ENCODE measurements around the gene INPP5A.
"Not testable (repeated sequence)": the region's sequence is repeated elsewhere in the genome, so short reads cannot be mapped to it uniquely, and the experiment has no call there.

INPP5A gene

GRCh38 chr10:132696204-132696603 is 158.6 kb downstream of the INPP5A start:
- no peak for DNase-seq (ENCODE audit: low read depth)

- no peak for DNase-seq (ENCODE audit: low read depth)
Measured at GRCh38 chr10:132696728-132697577, 159.4 kb downstream of the INPP5A start.

GRCh38 chr10:132697578-132698200 is 160.1 kb downstream of the INPP5A start:
- no peak for DNase-seq (ENCODE audit: low read depth)

DNA sequence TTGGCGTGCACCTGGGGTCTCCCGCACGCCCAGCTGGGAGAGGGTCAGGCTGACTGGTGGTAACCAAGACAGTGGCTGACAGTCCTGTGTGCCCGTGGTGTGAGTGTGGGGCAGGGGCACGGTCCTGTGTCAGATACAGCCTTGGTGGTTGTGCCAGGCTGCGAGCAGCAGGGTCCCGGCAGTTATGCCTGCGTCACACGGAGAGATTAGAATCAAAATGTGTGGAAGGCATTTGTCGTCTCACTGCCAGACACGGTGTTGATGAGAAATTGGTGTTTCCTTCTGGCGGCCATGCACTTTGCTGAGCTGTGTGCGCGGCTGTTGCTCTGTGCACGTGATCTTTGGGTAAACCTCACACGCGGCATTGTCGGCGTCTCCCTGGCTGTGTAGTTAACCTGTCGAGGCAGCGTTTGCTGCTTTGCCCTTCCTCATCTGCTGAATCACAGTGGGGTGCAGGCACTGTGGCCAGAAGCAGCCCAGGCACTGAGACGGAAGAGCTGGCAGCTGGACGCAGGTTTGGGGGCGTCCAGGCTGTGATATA is 160.7 kb downstream of the INPP5A start:
- DNase-seq (ENCODE audit: low read depth): no peak

DNA sequence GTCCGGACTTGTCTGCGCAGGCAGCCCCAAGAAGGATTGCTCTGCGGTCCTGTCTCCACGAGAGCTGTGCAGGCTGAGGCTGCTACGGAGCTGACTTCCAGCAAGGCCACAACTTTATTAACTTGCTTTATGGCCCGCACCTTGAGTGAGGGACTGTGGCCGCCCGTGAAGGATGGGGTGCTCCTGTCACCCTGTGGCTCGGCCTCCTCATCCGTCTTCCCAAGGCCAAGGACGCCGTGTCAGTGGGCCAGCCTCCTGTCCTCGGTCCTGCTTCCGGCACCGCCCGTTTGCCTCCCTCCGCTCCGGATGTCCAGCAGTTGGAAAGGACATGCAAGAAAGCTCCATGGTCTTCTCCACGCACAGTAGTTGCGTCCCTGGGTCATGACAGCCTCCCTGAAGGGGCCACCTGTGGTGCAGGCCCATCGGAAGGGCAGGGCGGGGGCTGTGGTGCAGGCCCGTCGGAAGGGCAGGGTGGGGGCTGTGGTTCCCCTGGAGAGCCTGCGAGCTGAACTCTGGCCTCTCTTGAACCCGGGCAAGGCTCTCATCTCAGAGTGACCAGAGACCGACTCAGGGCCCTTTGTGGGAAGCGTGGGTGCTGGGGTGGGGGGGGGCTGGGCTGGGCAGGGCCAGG is 161.3 kb downstream of the INPP5A start:
- DNase-seq (ENCODE audit: low read depth): no peak

DNA sequence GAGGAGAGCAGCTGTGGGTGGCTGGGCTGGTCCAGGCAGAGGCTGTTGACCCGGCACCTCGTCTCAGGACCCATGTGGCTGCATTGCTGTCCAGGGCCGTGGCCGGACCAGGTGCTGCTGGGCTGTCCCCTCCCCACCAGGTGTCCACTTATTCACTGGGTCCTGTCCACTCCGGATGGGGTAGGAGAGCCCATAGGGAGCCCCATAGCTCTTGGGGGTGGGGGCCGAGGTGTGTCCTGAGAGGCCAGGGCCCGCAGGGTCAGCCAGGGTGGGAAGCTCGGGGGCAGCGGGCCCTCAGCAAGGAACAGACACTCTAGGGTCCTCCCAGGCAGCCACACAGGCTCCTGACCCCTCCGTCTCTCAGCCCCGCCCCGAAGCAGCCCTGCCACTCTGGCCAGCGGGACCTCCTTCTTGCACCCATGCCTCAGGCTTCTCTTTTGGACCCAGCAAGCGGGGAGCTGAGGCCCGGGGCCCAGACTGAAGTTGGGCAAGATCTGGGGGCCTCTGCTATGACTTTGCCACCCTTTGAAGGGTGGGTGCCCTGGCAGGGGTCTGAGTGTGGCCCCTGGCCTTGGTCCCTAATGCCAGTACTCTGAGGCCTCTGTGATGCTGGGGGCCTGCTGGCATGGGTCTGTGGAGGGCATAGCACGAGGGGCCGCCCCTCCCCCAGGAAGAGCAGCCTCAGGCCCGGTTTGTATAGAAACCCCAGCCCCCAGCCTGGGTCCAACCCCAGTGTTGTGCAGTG is 162.0 kb downstream of the INPP5A start:
- DNase-seq (ENCODE audit: low read depth): no peak

- peak; percentile 23 for DNase-seq (ENCODE audit: low read depth)
Measured at GRCh38 chr10:132700156-132701098, 162.8 kb downstream of the INPP5A start.

DNA sequence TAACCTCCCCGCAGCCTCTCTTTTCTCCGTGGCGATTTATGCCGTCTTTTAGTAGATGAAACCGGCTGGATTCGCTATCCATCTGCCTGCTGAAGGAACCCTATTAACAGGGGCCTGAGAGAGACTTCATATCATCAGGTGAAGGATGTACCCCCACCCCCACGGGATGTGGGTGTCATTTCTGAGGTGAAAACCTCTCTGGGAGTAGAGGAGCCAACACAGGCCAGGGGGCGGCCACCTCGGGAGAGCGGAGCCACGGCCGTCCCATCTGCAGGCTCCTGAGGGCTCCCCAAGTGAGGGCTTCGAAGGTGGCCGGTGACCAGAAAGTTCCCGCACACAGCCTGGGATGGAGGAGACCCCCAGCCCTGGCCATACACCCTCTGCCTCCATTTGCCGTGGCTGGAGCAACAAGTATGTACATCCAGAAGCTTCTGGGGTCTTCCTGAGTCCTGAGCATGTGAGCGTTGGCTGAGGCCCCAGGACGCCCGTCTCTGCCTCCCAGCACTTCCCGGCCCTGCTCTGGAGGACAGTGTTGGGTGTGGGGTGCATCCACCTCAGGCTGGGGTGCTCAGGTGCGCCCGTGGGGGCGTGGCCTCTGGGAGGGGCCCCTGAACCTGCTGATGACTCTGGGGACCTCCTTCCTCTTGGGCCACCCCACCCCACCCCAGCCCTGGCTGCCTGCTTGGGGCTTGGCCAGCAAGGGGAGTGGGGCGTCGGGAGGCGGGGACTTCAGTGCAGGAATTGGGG is 163.7 kb downstream of the INPP5A start:
- DNase-seq (ENCODE audit: low read depth): no peak

GRCh38 chr10:132701846-132702190 is 164.2 kb downstream of the INPP5A start:
- no peak for DNase-seq (ENCODE audit: low read depth)

DNA sequence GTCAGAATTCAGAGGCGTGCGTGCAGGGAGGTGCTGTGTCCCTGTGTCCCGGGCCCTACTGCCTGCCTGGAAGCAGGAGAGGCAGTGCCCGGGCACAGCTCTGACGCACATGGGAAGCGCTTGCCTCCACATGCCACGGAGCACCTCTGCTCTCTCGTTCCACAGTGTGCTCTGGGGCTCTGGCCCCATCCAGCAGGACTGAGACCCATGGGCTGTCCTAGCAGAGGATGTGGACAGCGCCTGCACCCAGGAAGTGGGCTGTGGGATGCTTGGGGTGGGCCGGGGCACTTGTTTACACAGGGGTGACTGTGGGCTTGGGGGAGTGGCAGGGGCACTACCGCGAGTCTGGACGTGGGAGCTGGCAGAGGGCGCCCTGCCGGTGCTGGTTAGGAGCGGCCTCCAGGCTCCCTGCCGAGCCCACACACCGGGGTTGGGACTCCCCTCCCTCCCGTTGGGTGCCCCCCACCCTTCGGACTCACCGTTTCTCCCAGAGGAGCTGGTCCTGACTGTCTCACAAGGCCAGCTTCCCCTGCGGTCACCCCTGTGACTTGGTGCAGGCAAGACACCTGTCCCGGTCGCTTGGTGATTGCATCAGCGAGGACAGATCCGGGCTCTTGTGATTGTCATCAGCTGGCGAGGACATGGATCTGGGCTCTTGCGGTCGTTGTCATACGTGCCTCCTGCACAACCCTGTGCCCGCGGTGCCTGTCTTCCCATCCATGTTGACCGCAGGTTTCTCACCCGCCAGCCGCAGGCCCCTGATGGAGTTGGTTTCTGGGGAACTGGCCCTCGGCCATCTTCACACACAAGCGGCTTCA is 165.2 kb downstream of the INPP5A start:
- DNase-seq (ENCODE audit: low read depth): no peak

GRCh38 chr10:132703419-132704007 is 165.9 kb downstream of the INPP5A start:
- DNase-seq (ENCODE audit: low read depth): no peak

DNA sequence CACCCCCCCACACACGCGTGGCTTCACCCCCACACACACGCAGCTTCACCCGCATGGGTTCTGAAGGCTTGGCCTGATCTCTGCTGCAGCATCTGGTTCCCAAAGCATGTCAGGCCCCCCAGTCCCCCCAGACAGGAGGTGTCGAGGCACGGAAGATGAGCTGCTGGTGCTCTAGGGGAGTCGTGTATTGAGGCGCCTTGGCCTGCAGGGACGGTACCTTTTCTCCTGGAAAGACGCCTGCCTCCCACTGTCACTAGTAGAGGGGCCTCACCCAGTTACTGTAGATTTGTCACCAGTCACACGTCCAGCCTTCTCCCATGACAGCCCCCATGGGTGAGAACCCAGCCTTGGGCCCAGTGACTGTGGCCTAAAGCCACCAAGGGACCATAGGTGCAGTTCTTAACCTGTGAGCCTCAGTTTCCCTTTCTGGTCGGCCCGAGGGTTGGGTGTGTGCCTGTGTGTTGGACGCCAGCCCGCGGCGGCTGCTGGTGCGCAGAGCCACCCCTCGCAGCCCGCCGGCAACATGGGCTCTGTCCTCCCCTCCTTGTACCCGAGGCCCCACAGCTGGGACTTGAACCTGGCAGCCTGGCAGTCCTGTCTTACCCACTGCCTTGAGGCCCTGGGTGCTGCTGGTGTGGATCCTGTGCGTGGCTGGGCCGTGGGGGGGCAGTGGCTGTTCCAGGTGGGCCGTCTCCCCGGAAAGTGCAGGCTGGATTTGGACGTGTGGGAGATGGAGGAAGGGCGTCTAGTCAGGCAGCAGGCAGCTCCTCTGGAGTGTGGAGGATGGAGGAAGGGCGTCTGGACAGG is 166.6 kb downstream of the INPP5A start:
- no peak for DNase-seq (ENCODE audit: low read depth)

DNA sequence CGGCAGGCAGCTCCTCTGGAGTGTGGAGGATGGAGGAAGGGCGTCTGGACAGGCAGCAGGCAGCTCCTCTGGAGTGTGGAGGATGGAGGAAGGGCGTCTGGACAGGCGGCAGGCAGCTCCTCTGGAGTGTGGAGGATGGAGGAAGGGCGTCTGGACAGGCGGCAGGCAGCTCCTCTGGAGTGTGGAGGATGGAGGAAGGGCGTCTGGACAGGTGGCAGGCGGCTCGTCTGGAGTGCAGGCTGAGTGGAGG is 167.2 kb downstream of the INPP5A start:
- not testable (repeated sequence) for DNase-seq (ENCODE audit: low read depth)

DNA sequence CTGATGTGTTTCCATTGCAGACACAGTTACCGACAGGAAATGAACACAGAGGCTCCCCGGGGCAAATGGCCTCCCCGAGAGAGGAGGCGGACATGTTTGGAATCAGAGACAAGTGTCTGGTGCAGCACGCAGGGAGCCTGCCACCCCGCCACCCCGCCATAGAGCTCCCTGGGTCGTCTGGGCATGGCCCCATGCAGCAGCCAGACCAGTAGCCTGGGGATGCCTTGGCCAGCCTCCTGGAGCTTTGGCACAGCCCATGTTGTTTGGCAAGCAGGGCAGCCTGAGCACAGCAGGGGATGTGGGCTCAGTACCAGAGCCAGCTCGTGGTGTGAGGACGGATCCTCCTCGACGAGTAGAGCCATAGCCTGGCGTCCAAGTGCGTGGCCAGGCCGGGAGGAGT is 167.6 kb downstream of the INPP5A start:
- DNase-seq (ENCODE audit: low read depth): no peak

- no peak for DNase-seq (ENCODE audit: low read depth)
Measured at GRCh38 chr10:132705943-132706342, 168.4 kb downstream of the INPP5A start.

DNA sequence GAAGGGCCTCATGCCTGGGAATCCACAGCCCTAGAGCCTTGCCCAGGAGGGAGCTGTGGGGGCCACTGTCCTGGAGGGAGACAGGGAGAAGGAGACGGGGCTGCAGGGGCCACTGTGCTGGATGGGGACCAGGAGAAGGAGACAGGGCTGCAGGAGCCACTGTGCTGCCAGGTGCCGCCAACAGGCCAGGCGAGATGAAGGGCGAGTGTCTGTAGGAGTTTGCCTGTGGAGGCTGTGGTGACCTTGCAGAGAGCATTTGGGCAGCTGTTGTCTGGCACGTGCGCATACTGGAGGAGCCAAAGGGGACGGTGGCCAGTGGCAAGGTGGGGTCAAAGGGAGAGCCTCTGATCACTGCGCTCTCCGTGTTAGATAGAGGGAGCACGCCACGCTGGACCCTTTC is 169.1 kb downstream of the INPP5A start:
- no peak for DNase-seq (ENCODE audit: low read depth)

DNA sequence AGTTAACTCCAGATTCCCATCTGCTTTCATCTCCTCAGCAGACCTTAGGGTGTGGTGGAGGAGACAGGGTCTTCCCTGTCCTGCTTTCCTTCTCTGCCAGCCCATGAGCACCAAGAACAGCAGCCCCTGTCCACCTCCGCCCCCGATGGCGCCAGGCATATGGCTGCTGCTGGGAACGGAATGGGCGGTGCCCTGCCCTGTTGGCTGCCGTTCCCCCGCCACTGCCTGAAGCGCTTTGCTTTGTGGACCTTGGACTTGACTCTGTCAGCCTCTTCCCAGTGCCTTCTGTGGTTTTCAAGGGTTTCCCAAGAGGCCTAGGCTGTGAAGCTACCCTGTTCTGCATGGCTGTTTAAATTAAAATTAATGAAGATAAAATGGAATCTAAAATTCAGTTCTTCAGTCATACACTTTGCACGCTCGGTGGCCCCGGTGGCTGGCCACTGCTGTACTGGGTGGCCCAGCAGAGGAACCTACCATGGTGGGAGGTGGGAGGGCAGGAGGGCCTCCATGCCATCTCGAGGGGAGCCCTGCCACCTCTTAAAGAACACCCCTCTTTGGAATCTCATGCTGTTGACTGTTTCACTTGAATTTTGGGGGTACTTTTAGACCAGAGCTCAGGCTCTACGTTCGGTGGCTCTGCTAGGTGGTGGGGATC is 169.7 kb downstream of the INPP5A start:
- DNase-seq (ENCODE audit: low read depth): no peak

DNA sequence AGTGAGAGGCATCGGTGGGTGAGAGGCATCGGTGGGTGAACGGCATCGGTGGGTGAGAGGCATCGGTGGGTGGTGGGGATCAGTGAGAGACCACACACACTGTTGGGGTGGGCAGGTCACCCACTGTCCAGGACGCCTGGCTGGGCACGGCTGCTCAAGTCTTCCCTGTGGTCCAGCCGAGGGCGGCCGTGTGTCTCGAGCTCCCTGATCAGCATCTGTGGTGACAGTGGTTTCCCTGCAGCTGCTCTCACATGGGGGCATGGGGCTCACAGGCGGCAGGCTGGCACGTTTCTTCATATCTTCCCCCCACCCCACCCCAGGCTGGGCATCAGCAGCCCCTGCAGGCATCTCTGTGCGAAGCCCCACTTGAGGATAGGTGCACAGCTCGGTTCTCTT is 170.2 kb downstream of the INPP5A start:
- no peak for DNase-seq (ENCODE audit: low read depth)
